OCI-LY3 (cell line): ENCODE measurements around the gene PLA2G4E.

Source experiments
- EZH2phosphoT487 ChIP-seq: fragments of 200-600 bp; shearing (Covaris generic); IDR thresholded peaks from 2 replicates; pipeline ENCODE4 v1.6.1; 2018; ENCODE audit warnings: antibody characterized with exemption, mixed run types, low read depth
- TF ChIP-seq, protein P1 (sequence below): fragments of 200-600, 300-600 bp; sonication (generic); IDR thresholded peaks from 2 replicates; pipeline ENCODE4 v1.5.1; 2014; ENCODE audit warnings: antibody characterized with exemption, low read length, low read depth

DNA sequence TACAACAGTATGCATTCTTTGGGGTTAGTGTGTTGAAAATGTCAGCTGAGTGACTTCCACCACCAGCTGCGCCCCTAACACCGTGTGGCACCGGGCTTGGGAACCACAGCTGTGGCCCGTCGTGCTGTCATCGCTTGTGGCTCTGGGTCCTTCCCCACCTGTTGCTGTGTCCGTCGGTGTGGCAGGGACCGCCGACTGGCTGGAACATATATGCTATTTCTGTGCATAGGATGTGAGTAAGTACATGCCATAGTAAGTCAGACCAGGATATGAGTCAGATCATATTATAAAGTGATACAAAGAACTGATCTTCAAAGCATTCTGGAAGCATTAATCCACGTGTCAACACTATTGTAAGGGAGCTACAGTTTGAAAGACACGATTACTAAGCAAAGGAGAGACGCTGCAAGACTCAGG is 80.4 kb downstream of the PLA2G4E start:
- TF ChIP-seq, protein P1, sequence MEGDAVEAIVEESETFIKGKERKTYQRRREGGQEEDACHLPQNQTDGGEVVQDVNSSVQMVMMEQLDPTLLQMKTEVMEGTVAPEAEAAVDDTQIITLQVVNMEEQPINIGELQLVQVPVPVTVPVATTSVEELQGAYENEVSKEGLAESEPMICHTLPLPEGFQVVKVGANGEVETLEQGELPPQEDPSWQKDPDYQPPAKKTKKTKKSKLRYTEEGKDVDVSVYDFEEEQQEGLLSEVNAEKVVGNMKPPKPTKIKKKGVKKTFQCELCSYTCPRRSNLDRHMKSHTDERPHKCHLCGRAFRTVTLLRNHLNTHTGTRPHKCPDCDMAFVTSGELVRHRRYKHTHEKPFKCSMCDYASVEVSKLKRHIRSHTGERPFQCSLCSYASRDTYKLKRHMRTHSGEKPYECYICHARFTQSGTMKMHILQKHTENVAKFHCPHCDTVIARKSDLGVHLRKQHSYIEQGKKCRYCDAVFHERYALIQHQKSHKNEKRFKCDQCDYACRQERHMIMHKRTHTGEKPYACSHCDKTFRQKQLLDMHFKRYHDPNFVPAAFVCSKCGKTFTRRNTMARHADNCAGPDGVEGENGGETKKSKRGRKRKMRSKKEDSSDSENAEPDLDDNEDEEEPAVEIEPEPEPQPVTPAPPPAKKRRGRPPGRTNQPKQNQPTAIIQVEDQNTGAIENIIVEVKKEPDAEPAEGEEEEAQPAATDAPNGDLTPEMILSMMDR = no peak
- no peak for TF ChIP-seq EZH2phosphoT487
